AG09319 (cell line): ENCODE results near the gene MPND.

ENCODE experiments used
- DNase-seq: peaks from one replicate; pipeline ENCODE4 v3.0.0-alpha.2; 2010; ENCODE audit warnings: low read depth; ENCODE audit errors: extremely low read depth
- TF ChIP-seq, protein P1 (sequence below): IDR thresholded peaks from 2 replicates; pipeline ENCODE4 v1.5.1; 2011; ENCODE audit warnings: low read depth, mild to moderate bottlenecking, inconsistent platforms, low read length, moderate library complexity

The MPND gene

DNA sequence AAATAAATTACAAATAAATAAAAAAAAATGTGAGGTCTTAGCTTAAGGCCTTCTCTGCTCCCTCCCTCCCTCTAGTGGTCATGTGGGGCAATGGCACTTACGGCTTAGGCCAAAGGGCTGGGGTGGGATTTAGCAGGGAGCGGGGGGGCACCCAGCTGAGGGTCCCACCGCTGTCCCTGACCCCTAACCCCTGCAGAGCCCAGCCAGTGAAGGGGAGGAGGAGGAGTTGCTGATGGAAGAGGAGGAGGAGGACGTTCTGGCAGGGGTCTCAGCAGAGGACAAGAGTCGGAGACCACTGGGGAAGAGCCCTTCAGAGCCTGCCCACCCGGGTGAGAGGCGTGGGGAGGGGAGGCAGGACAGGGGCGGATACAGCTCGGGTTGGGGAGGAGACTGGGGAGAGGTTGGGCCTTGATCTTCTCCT lies 9.3 kb downstream of the MPND start:
- TF ChIP-seq, protein P1, sequence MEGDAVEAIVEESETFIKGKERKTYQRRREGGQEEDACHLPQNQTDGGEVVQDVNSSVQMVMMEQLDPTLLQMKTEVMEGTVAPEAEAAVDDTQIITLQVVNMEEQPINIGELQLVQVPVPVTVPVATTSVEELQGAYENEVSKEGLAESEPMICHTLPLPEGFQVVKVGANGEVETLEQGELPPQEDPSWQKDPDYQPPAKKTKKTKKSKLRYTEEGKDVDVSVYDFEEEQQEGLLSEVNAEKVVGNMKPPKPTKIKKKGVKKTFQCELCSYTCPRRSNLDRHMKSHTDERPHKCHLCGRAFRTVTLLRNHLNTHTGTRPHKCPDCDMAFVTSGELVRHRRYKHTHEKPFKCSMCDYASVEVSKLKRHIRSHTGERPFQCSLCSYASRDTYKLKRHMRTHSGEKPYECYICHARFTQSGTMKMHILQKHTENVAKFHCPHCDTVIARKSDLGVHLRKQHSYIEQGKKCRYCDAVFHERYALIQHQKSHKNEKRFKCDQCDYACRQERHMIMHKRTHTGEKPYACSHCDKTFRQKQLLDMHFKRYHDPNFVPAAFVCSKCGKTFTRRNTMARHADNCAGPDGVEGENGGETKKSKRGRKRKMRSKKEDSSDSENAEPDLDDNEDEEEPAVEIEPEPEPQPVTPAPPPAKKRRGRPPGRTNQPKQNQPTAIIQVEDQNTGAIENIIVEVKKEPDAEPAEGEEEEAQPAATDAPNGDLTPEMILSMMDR, result peak; percentile 92
- DNase-seq, result no peak

DNA sequence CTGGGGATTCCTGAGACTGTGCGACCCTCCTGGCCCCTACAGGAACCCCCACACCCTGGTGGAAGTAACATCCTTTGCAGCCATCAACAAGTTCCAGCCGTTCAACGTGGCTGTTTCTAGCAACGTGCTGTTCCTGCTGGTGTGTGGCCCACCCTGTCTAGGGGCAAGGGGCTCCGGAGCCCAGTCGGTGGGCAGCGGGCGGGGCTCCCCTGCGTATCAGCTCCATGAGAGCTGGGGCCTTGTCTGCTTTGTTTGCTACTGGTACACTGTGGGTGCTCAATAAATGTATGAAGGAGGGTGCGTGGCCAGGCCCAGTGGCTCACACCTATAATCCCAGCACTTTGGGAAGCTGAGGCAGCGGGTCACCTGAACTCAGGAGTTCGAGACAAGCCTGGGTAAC lies 10.9 kb downstream of the MPND start:
- no peak for DNase-seq
- TF ChIP-seq, protein P1, result no peak

DNA sequence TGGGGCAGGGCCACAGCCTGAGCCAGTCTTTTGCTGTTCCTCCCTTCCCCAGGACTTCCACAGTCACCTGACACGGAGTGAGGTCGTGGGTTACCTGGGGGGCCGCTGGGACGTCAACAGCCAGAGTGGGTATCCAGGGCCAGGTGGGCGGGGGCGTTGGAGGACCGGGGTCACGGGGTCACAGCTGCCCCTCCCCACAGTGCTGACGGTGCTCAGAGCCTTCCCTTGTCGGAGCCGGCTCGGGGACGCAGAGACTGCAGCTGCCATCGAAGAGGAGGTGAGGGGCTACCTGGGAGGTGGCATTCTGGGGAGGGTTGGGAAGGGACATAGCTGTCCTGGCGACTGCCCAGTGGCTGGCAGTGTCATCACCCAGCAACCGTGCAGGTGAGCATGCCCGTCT lies 11.5 kb downstream of the MPND start:
- TF ChIP-seq, protein P1, result no peak

DNA sequence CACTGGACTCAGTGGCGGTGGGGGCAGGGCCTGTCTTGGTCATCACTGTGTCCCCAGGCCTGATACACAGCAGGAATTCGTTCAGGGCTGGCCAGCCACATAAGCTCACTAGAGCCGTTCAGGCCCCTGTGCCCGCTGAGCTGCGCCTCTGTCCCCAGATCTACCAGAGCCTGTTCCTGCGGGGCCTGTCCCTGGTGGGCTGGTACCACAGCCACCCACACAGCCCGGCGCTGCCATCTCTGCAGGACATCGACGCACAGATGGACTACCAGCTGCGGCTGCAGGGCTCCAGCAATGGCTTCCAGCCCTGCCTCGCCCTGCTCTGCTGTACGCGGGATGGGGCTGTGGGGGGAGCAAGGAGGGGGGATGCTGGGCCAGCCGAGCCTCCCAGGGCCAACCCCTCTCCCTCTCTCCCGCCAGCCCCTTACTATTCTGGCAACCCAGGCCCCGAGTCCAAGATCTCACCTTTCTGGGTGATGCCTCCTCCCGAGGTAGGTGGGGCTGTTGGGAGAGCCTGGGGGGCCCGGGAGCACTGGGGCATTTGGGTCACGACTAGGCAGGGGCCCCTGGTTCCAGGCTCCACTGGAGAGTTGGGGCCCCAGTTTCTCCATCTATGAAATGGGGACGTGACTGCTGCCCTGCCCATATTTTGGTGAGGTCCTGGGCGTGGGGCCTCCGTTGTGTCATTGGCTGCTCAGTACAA lies 13.9 kb downstream of the MPND start:
- TF ChIP-seq, protein P1, result no peak
- DNase-seq, result no peak

More for the DNA sequence above, 11.5 kb downstream of the MPND start:
- DNase-seq, result no peak

DNA sequence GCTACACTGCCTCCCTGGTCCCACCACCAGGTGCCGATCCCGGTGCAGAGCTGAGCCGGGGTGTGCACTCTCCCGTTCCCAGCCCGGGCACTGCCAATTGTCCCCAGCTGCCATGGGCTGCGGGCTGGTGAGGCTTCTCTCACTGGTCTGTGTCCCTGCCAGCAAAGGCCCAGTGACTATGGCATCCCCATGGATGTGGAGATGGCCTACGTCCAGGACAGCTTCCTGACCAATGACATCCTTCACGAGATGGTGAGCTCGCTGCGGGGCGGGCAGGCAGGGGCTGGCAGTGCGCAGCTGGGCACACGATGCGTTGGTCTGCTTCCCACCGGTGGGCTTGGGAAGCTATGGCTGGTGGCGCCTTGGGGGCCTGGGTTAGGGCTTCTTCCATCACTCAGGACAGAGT lies 14.6 kb downstream of the MPND start:
- no peak for DNase-seq
- TF ChIP-seq, protein P1, result no peak

DNA sequence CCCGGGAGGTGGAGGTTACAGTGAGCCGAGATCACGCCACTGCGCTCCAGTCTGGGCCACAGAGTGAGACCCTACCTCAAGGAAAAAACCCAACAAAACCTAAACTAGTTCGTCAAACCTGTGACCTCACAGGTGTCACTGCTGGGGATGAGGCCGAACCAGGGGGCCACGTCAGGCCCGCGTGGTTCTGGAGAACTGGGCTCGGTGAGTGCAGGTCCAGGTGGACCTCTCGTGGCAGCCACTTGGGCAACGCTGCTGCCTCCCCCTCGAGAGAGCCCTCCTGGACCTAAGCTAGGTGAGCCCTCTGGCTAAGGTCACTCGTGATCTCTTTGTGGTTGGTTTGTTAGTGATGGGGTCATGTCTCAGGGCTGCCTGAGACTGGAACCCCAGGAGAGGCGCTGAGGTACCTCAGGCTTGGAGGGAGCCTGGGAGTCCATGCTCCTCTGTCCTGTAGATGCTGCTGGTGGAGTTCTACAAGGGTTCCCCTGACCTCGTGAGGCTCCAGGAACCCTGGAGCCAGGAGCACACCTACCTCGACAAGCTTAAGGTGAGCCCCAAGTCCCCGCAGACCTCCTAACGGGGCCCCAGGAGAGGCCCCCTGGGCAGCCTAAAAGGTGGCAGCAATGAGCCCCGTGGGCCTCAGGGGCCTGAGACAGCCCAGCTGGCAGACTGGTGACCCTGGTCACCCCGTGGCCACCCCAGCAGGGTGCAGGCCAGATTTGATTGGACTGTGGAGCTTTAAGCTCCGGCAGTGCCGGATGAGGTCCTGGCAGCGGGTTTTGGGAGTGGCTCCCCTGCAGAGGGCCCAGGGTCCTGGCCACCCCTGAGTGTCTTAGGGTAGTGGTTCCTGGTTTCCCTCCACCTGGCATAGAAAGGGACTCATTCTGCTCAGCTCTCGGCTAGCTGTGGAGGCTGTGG lies 15.6 kb downstream of the MPND start:
- TF ChIP-seq, protein P1, result no peak
- no peak for DNase-seq

DNA sequence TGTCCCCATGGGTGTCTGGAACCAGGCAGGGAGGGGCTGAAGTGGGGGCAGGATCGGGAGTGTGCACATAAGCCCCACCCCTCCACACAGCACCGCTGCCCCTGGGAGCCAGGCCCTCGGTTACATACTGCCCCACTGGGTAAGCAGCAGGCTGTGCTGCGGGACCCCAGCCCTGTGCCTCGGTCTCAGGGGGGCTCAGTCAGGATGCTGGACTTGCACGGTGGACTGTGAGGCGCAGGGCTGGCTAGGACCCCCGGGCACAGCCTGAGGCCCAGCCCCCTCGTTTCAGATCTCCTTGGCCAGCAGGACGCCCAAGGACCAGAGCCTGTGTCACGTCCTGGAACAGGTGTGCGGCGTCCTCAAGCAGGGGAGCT lies 16.3 kb downstream of the MPND start:
- DNase-seq, result no peak
- TF ChIP-seq, protein P1, result no peak
